GM12878 (cell line): ENCODE data around the gene HS3ST2. TPM values are rescaled to one million over a fixed set of nuclear protein-coding genes. Genes with fewer than 3 reads are reported as not detected.

Experiments
- EP300 ChIP-seq, 2 experiments: fragments of 150-350 bp in 1 of 2; IDR thresholded peaks; 2 replicates each; pipeline ENCODE4 v1.6.1; 2011 to 2012; ENCODE audit warnings: low read depth in 2 of 2, low read length in 2 of 2, borderline replicate concordance in 1 of 2, improper control_type of control experiment in 1 of 2, inconsistent platforms in 1 of 2; ENCODE audit not compliant: control insufficient read depth in 1 of 2
- HDAC2 ChIP-seq: fragments of 200-600 bp; sonication (generic); IDR thresholded peaks from 2 replicates; pipeline ENCODE4 v1.6.1; 2017
- HDGF ChIP-seq: fragments of 450-650 bp; IDR thresholded peaks from 2 replicates; pipeline ENCODE4 v1.6.1; 2016; ENCODE audit warnings: antibody characterized with exemption
- PML ChIP-seq: IDR thresholded peaks from 2 replicates; pipeline ENCODE4 v1.6.1; 2012; ENCODE audit warnings: low read length, inconsistent platforms
- POU2F2 ChIP-seq: IDR thresholded peaks from 3 replicates; pipeline ENCODE4 v1.6.1; 2011; ENCODE audit warnings: low read depth, mild to moderate bottlenecking, low read length, borderline replicate concordance
- RBBP5 ChIP-seq: fragments of 200-600 bp; sonication (generic); conservative IDR thresholded peaks from 2 replicates; pipeline ENCODE4 v1.6.1; 2016
- STAT3 ChIP-seq: IDR thresholded peaks from 2 replicates; pipeline ENCODE4 v1.6.1; 2011; ENCODE audit warnings: low read depth, low read length, improper control_type of control experiment
- TARDBP ChIP-seq: IDR thresholded peaks from 2 replicates; pipeline ENCODE4 v1.6.1; 2016; ENCODE audit warnings: borderline replicate concordance
- USF2 ChIP-seq: IDR thresholded peaks from 2 replicates; pipeline ENCODE4 v1.6.1; 2011; ENCODE audit warnings: low read depth, low read length, improper control_type of control experiment, borderline replicate concordance
- ZNF592 ChIP-seq: fragments of 450-650 bp; IDR thresholded peaks from 2 replicates; pipeline ENCODE4 v1.6.1; 2017; ENCODE audit warnings: mild to moderate bottlenecking, moderate library complexity
- polyA plus RNA-seq, 11 experiments: library from polyadenylated mRNA; depleted of rRNA in 4 of 11; unstranded in 6 of 11; stranded (reverse) in 5 of 11; fragments of >200 nt; fragmentation: Nextera tagmentation in 4 of 11; fragmentation: Illumina TruSeq in 1 of 11; extraction: Ambion mirVana in 4 of 11; extraction: Trizol in 1 of 11; gene quantifications; 1 replicate in 1 of 11; 2 replicates in 10 of 11; pipeline versions ENCODE4 v1.2.1 to v1.2.3, GENCODE V29; 2011 to 2016; ENCODE audit warnings: inconsistent platforms in 2 of 11, missing spikeins in 2 of 11, low read depth in 1 of 11
- total RNA-seq, 4 experiments: library from RNA; depleted of rRNA in 3 of 4; stranded (reverse); fragments of >200 nt in 3 of 4; fragmentation: Illumina TruSeq in 1 of 4; extraction: Trizol in 1 of 4; gene quantifications; 2 replicates each; pipeline versions ENCODE4 v1.2.1 to v1.2.3, GENCODE V29; 2013 to 2021

Gene HS3ST2
- total and polyA plus RNA-seq, 10 of the 15 experiments (the other 5 are each of a cell fraction or from before 2014, with no cell fraction given), result not detected

- TF ChIP-seq ZNF592 (no peak), EP300 (IDR thresholded peaks at IDR 0.05; ENCODE audit: borderline replicate concordance in 1 of 2, control insufficient read depth in 1 of 2, low read depth in 2 of 2, low read length in 2 of 2) (no peak), USF2 (no peak), POU2F2 (no peak), PML (no peak), RBBP5 (no peak), HDAC2 (no peak), STAT3 (no peak), HDGF (no peak), TARDBP (no peak)
These were observed 33.7 kb downstream of the HS3ST2 start (continued) for GRCh38 chr16:22847690-22848089.
